WI38 (cell line): ENCODE data around the gene NR3C1.
"Not testable (repeated sequence)": the region's sequence is repeated elsewhere in the genome, so short reads cannot be mapped to it uniquely, and the experiment has no call there.

Source experiments
- H3K4me3 ChIP-seq: 2 replicates; pipeline ENCODE4 v1.5.1; 2011; ENCODE audit warnings: low read depth, mild to moderate bottlenecking, control low read depth, low read length
- CTCF ChIP-seq: IDR thresholded peaks from 2 replicates; pipeline ENCODE4 v1.5.1; 2012; ENCODE audit warnings: low read depth, mild to moderate bottlenecking, control low read depth, low read length

NR3C1 gene

GRCh38 chr5:143340891-143341685, 62.4 kb downstream of the NR3C1 start:
- no peak overlapping the region for H3K4me3 ChIP-seq
- TF ChIP-seq CTCF, result no peak

- no peak for TF ChIP-seq CTCF
- no peak overlapping the region for H3K4me3 ChIP-seq
Observed at GRCh38 chr5:143338658-143339366, 64.7 kb downstream of the NR3C1 start.

- no peak overlapping the region for H3K4me3 ChIP-seq
- no peak for TF ChIP-seq CTCF
Observed at GRCh38 chr5:143337946-143338345, 65.5 kb downstream of the NR3C1 start.

- TF ChIP-seq CTCF, result no peak
- H3K4me3 ChIP-seq, result no peak overlapping the region
Observed at GRCh38 chr5:143336485-143336884, 67.0 kb downstream of the NR3C1 start.

- H3K4me3 ChIP-seq, result no peak overlapping the region
- no peak for TF ChIP-seq CTCF
Observed at GRCh38 chr5:143334903-143335302, 68.6 kb downstream of the NR3C1 start.

GRCh38 chr5:143334380-143334779, 69.1 kb downstream of the NR3C1 start:
- not testable (repeated sequence) for H3K4me3 ChIP-seq

- no peak for TF ChIP-seq CTCF
- no peak overlapping the region for H3K4me3 ChIP-seq
Observed at GRCh38 chr5:143331956-143332355, 71.5 kb downstream of the NR3C1 start.
